ENCODE measurements around the gene FILIP1.
"Not testable (repeated sequence)": the region's sequence is repeated elsewhere in the genome, so short reads cannot be mapped to it uniquely, and the experiment has no call there.

Gene FILIP1

DNA sequence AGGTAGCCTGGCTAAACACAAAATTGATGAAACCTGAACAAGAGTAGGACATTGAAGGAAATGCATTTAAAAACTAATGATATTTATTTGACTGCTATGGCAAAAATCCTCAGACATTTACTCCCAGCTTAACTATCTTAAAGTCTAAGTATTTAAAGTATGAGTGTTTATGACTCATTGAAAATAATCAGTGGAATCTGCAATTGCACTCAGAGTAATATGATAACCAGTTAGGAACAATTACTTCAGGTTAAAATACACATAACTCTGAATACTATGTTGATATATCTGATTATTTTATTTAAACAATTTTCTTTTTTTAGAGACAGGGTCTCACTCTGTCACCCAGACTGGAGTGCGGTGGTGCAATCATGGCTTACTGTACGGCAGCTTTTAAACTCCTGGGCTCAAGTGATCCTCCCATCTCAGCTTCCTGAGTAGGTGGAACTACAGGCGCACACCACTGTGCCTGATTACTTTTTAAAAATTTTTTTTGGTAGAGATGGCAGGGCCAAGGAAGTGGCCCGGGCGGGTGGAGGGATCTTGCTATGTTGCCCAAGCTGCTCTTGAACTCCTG lies 43.9 kb downstream of the FILIP1 start:
- DNase-seq: no peak

DNA sequence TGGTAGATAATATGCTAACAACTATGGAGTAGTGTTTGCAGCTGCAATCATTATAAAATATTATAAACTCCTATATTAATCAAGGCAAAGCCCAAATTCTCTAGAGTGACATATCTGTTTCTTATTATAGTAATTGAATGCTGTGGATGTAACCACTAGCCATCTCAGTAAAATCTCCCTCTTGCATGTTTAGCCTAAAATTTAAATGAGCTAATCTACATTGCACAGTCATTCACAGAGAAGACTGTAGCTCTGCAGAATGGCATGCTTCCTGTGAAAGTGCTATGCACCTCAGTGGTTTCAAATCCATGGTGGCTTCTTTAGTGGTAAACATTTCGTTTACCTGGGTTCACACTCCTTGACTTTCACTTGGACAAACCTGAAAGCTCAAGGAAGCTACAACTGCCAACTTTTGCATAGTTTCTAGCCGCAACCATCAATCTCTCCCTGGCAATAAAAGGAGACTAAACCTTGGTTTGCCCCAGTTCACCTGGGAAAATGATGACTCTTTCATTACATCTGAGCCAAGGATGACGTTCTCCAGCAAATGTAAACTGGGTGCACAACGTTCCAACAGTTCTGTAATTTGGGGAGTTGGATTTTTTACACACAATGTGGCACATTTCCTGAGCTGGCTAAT lies 47.2 kb downstream of the FILIP1 start:
- DNase-seq: no peak

DNA sequence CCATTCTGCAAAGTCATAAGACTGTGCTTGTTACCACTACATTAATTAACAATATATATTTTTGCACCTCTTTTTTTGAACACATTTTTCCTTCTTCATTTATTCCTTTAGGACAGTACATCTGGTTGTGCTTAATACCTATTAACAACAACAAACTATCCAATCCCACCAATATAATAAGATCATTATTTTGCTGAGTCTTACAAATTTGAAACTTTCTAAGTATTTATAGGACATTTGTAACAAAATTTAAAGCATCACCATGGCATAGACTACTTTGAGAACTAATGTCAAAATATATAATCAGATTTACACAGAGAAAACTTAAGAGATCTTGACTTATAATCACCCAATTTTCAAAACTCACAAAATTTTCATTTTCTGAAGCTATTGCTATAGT lies 47.9 kb downstream of the FILIP1 start:
- no peak for DNase-seq

DNA sequence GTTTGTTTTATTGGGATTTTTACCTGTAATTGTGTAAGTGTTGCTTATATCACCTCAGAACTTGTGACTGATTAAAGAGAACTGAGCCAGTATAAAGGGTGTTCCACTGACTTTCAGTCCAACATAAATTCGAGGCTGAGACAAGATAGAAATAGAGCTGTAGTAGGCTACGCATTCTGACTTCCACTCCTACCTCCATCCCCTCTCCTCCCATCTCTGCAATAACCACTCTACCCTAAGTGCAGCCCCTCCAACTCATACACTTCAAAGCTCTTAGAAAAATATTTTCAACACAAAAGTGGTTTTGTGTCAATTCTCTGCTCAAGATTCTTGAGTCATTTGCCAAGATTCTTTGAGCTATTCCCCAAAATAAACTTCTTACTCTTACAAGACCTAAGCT lies 48.7 kb downstream of the FILIP1 start:
- DNase-seq: no peak

DNA sequence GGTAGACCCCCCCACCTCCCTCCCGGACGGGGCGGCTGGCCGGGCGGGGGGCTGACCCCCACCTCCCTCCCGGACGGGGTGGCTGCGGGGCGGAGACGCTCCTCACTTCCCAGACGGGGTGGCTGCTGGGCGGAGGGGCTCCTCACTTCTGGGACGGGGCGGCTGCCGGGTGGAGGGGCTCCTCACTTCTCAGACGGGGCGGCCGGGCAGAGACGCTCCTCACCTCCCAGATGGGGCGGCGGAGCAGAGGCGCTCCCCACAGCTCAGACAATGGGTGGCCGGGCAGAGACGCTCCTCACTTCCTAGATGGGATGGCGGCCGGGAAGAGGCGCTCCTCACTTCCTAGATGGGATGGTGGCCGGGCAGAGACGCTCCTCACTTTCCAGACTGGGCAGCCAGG lies 51.7 kb downstream of the FILIP1 start:
- not testable (repeated sequence) for DNase-seq

DNA sequence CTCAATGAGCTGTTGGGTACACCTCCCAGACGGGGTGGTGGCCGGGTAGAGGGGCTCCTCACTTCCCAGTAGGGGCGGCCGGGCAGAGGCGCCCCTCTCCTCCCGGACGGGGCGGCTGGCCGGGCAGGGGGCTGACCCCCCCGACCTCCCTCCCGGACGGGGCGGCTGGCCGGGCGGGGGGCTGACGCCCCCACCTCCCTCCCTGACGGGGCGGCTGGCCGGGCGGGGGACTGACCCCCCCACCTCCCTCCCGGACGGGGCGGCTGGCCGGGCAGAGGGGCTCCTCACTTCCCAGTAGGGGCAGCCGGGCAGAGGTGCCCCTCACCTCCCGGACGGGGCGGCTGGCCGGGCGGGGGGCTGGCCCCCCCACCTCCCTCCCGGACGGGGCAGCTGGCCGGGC lies 52.1 kb downstream of the FILIP1 start:
- not testable (repeated sequence) for DNase-seq

DNA sequence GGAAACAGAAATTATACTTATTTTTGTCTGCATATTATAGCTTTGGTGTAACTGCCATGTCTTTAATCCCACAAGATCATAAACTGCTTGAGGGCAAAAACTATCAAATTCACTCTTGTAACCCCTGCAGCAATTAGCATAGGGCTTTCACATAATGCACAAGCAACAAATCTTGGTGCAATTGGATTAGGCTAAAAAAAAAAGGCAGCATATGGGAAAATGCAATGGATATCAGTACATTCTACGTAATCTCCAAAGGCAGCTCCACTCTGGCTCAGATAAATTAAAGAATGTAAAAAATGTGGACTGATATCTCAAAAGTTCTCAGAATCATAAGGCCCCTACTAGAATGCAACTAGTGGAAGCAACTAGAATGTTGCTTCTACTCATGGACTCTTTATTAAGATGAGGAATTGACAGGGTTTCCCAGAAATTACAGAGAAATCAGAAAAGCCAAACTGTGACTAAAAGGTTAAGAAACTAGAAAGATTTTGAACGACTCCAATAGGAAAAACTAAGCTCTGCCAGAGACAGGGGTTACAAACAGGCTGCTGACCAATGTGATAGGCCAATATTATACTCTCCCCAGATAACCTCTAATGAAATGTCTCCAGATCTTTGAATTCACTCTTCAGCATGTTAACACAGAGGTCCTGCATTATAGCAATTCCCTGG lies 55.0 kb downstream of the FILIP1 start:
- no peak for DNase-seq

DNA sequence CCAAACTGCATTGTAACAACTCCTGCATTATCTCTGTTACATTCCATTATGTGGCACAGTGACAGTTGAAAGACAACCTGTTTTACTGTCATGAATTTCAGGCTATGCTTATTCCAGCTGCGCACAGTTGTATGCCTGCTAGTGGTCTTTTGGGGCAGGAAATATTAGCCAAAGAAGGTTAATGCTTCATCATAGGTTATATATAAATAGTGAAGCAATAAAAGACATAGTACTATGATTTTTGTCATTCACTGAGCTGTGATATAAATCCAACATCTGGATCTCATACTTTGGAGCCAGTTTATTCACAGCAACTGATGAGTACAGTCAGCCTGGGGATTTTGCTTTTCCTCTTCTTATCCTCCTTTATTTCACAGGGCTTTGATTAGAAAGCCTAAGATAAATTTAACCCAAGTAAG lies 55.6 kb downstream of the FILIP1 start:
- DNase-seq: no peak

DNA sequence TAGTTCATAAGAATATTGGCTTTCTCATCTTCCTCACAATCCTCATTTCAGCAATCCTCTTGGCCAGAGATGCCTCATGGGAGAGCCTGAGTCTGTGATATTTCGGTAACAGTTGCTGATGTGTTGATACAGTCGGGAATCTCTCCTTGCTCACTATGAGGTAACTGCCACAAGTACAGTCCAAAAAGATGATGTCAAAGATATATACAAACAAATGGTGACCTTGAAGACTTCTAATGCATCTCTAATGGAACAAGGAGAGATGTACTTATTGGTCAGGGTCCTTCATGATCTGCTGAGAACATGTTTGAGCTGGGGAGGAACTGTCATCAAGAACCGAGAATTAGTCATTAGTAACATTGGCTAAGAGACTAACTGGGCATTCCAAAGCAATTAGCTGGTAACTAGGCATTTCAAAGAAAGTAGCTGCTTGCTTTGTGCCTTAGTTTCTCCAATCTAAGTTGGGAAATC lies 56.1 kb downstream of the FILIP1 start:
- no peak for DNase-seq

DNA sequence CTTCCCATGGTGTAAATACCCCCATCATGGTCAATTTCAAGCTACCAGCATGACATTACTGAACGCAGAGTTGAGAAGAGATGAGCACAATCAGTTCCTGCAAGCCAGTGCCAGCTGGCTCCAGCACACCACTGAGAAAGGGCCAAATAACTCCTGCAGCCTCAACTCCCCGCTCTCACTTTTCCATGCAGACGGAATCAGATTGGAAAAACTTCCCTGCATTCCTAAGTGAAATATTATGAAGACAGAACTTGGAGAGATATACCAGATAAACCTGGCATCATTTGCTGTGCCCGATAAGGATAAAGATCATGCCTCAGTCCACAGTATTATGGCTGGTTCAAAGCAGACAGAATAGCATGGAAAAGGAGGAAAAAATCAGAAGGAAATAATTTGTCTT lies 56.7 kb downstream of the FILIP1 start:
- DNase-seq: no peak

DNA sequence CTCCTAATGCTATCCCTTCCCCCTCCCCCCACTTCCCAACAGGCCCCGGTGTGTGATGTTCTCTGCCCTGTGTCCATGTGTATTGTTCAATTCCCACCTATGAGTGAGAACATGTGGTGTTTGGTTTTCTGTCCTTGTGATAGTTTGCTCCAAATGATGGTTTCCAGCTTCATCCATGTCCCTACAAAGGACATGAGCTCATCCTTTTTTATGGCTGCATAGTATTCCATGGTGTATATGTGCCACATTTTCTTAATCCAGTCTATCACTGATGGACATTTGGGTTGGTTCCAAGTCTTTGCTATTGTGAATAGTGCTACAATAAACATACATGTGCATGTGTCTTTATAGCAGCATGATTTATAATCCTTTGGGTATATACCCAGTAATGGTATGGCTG lies 60.8 kb downstream of the FILIP1 start:
- DNase-seq: not testable (repeated sequence)

DNA sequence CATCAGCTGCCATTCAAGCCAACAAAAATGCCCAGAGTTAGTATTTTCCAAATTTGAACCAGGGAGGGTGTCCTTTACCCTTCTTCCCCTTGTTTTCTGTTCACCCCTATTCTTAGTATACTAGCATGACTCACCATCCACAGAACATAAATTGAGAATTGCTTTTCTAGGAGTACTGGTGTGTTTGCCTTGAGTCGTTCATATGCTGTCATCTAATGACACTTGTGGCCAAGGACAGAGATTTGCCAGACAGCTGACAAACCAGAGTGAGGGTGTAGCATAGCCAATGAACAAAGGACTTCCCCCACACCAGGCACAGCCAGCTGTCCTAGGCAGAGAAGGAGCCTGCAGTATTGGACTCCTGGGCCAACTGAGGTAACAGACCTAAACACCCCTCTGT lies 62.2 kb downstream of the FILIP1 start:
- DNase-seq: no peak

DNA sequence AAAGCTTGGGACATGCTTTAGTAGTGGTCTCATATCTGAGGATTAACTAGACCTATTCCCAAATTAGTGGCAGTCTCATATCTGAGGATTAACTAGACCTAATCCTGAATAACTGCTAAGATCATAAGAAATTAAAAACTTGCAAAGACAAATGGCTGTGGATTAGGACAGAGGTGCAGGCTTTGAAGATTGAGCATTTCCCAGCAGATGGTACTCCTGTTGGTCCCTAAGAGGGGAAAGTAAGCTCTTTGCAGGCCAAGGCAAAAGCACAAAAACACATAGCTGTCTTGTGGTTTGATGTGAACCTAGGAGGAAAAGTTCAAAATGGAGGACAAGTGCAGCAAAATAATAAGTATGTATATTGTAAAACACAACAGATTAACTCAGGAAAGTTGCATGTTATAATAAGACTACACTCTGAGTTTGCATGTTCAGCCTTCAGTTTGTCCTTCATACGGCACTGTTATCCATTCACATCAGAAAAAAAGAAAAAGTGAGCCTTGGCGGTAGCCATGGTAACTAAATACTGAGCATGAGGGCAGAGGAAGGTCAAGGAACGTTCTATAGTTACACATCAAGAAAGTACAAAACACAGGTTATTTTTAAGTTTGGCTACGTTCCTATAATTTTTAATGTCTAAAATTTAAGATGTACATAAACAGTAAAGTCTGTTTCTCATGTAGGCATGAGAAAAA lies 62.8 kb downstream of the FILIP1 start:
- no peak for DNase-seq

DNA sequence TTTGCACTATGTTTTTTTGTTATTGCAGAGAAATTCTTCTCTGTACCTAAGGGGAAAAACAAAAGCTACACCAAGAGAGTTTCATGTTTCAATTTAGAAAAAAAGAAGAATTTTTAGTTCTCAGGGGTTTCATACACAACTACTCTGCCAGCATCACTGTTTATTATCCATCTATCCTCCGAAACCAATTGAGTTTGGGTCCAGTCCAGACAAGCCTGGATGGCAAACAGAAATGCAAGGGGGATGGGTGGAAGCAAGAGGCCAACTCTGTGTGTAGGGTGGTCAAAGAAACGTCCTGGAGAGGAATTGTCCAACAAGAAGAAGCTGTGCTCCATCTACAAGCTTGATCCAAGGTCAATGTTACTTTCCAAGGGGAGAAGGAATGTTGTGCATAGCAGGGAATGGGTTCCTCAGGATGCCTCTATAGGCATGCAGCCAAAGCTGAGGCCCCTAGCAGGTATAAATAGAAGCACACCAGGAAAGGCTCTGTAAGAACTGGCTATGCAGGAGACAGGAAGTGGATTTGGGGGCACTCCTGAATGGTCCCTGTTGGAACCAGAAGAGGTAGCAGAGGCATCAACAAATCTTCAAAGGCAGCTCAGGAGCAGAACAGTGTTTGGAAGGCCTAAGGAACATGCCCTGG lies 64.4 kb downstream of the FILIP1 start:
- no peak for DNase-seq

DNA sequence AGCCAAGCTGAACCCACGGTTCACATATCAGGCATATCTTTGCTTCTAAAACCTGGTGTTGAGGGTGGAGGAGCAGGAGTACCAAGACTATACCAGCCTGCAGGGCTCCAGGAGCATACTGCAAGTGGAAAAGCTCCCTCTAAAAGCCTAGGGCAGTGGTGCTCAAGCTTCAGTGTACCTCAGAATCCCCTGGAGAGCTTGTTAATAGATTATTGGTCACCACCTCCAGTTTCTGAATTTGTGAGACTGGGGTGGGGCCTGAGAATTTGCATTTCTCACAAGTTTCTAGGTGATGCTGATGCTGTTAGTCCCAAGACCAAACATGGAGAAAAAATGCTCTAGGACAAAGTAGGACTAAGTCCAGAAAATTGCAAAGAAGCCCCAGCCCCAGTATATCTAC lies 65.4 kb downstream of the FILIP1 start:
- DNase-seq: no peak

DNA sequence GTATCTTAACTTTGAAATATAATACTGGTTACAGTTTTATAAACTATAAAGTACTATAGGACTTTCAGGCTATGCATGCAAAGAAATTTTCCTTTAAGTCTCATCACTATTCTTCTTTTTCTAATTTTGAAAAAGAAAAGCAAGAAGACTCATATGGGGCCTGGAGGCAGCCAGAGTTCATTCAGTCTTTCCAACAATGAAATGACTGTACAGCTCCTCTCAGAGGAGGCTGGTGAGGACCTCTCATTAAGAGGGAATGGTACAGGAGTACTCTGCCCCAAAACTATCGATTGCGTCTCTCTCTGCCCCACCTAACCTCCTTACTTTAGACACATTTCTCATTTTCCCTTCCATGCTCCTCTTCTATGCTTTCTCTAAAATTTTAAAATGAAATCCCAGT lies 66.3 kb downstream of the FILIP1 start:
- no peak for DNase-seq

DNA sequence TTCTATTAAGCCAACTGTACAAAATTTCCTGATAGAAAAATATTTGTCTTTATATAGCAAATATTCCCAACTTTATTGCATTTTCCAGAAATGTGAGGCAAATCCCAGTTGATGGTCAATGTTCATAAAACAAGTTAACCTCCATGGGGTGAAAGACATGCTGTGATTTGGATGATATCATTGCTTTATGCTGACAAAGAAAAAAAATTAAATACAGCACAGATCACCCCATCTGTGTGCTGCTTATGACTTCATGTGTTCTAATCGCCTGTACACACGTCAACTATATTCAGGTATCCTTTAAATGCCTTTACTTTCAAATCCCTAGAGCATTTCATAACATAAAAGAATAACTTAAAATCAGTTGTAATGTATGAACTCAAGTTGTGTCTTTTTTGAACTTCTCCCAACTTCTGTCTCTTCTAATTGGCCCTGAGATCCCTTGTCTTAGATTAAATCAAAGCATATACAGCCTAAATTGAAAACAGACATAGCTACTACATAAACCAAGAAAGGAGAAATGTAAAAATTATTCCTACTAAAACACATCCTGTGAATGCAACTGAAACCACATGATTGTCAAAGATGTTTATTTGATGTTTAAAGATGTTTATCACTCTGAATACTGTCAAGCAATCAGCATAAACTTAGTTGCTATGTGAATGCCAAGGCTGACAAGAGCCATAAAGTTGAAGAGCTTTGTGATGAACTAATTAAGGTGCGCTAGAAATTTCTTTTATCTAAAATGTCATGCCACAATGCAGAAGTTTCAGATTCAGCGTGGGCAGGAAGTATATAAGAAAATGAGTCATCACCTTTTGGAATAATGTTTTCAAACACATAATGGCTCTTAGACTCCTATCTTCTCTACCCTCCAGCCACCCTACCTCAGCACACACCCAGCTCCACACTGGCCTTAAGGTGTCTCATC lies 68.7 kb downstream of the FILIP1 start:
- no peak for DNase-seq

DNA sequence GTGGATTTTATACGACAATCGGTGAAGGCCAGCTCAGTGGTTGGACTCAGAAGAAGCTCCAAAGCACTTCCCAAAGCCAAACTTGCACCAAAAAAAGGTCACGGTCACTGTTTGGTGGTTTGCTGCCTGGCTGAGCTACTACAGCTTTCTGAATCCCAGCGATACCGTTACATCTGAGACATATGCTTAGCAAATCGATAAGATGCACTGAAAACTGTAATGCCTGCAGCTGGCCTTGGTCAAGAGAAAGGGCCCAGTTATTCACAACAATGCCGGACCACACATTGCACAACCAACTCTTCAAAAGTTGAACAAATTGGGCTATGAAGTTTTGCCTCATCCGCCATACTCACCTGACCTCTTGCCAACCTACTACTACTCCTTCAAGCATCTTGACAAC lies 70.2 kb downstream of the FILIP1 start:
- no peak for DNase-seq

DNA sequence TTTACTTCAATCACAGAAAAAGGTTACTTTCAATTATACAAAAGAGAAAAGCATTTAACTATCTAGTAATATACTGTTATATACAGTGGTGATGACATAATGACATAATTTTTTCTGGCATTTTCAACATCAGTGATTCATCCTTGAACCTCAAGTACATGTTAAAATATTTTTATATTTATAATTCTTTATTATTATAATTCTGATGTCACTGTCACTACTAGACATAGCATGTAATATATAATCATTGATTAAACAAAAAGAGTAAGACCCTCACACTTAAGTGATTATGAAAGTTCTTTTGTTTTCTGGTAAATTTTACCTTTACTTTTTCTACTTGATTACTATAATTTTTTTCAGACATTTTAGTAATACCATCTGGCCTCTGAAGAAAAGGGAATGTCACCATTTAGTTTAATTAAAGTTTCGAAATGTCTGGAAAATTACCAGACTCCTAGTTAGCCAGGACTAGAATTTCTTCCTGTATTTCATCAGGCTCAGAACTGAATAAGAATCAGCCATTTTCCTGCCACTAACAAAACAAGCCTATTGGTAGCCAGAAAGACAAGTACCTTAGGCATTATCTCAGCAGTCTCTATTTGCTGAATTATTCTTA lies 71.5 kb downstream of the FILIP1 start:
- DNase-seq: no peak

DNA sequence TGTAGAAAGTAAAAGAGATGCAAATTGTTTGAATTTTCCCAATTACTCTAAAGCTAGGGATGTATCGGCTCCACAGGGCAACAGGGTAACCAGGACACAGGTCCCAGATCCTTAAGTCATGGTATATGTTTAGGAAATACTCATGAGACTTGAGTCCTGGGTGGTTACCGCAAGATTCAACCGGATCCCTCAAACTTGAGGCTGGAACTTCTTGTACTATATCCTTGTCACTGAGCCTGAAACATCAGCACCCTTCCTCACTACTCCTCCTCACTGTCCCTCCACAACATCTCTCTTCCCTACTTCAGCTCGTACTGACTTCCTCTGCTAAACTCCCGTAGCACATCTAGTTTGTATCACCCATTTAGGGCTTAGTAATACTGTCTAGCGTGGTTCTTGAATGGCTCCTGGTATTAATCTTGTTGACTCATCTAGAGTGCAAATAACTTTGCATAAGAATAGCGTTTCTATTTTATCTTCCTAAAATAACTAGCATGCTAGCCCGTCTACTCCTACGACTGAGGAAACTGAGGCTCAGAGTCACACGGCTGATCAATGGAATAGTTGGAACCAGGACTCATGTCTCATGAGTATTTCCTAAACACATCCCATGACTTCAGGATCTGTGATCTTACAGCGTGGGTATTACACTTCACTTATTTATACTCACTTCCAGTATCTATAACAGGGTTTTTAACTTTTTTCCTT lies 72.1 kb downstream of the FILIP1 start:
- no peak for DNase-seq

DNA sequence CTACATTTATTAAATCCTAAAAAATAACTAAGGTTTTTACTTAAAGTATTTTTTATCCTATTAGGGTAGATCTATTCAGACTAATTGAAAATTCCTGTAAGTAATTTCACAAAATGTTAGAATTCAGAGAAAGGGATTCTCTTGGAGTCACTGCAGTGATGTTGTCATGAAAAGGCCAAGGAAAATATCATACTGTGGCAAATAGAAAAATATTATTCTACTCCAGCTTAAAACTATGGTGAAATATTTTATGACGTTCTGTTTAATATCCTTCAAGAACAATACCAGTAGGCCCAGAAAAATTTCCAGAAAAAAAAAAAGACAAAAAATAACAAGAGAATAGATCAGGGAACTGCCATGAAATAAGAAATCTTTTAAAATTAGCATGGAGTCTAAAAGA lies 73.6 kb downstream of the FILIP1 start:
- DNase-seq: no peak

All from NCI-H2029 treated with DMSO at 0.1 percent for 48 hours (cell line).